GM12875 (cell line): Measurements from ENCODE around the gene PCGF6.

Experiments used
- H3K4me3 ChIP-seq: one replicate; pipeline ENCODE4 v1.5.1; 2011; ENCODE audit warnings: low read depth, low read length, control low read depth
- TF ChIP-seq, protein P1 (sequence below): IDR thresholded peaks from 2 replicates; pipeline ENCODE4 v1.5.1; 2011; ENCODE audit warnings: low read depth, mild to moderate bottlenecking, control low read depth, inconsistent platforms, low read length, moderate library complexity, borderline replicate concordance; ENCODE audit not compliant: insufficient read depth

Gene PCGF6

DNA sequence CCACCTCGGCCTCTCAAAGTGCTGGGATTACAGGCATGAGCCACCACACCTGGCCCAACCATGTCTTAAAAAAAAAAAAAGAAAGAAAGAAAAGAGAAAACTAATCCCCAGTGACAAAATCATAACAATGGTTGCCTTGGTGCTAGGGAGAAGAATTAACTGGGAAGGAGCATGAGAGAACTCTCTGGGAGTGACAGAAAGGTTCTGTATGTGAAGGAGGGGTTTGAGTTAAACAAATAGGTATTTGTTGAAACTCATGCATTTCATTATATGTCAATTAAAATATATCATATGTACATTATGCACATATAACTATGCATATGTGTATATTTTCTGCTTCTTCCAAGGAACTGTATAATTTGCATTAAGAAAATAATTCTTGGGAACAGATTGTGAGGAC, 40.7 kb downstream of the PCGF6 start:
- no peak overlapping the region for H3K4me3 ChIP-seq
- TF ChIP-seq, protein P1, sequence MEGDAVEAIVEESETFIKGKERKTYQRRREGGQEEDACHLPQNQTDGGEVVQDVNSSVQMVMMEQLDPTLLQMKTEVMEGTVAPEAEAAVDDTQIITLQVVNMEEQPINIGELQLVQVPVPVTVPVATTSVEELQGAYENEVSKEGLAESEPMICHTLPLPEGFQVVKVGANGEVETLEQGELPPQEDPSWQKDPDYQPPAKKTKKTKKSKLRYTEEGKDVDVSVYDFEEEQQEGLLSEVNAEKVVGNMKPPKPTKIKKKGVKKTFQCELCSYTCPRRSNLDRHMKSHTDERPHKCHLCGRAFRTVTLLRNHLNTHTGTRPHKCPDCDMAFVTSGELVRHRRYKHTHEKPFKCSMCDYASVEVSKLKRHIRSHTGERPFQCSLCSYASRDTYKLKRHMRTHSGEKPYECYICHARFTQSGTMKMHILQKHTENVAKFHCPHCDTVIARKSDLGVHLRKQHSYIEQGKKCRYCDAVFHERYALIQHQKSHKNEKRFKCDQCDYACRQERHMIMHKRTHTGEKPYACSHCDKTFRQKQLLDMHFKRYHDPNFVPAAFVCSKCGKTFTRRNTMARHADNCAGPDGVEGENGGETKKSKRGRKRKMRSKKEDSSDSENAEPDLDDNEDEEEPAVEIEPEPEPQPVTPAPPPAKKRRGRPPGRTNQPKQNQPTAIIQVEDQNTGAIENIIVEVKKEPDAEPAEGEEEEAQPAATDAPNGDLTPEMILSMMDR = no peak

DNA sequence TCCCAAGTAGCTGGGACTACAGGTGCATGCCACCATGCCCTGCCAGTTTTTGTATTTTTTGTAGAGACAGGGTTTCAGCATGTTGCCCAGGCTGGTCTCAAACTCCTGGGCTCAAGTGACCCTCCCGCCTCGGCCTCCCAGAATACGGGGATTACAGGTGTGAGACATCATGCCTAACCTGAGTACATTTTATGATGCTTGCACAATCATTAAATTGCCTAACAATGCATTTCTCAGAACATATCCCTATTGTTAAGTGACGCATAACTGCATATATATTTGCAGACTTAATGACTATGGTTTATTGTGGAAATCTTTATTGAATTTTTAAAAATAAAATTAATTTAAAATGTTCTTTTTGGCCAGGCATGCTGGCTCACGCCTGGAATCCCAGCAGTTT, 43.3 kb downstream of the PCGF6 start:
- TF ChIP-seq, protein P1 = no peak
- no peak overlapping the region for H3K4me3 ChIP-seq

DNA sequence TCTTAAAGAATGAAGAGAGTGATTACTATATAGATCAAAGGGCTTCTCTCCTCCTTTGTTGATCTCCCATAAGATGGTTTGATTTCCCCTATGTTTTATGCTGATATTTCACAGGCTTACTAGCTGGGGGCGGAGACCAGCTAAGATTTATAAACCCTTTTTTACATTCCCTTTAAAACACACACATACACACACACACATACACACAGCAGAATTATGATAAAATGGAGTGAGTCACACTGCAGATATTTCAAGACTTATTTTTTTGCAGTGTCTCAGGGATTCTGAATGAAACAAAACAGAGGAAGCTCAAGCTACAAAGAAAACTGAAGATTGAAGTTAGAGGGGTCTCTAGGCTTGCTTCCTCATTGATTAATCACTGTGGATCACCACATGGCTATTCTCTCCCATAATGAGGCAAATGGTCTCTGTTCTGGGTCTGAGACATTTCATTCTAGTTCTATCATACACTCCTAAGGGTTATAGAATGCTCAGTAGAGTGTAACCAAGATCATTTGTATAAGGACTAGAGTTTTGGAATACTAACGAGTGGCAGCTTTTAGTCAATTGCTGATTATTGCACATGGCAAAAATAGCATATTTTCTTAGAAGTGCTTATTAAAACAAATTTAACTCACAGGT, 55.4 kb downstream of the PCGF6 start:
- no peak overlapping the region for H3K4me3 ChIP-seq
- TF ChIP-seq, protein P1 = no peak

DNA sequence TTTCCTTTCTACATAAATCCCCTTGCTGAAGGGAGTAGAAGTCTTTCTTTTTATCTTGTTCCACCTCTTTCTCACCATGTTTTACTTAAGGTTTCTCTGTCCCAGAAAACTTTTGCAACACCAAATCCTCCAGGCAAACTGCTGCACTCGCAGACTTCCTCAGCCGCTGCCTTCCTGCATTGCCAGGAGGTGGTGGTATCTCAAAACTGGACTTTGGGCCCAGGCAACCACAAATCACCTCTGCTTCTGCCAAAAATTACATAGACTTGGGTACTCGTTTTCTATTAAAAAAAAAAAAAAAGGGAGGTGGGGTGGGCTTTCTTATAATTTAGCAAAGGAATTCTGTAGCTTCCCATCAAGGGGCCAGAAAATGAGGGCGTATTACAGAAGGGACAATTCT, 59.4 kb downstream of the PCGF6 start:
- H3K4me3 ChIP-seq = no peak overlapping the region
- TF ChIP-seq, protein P1 = no peak

DNA sequence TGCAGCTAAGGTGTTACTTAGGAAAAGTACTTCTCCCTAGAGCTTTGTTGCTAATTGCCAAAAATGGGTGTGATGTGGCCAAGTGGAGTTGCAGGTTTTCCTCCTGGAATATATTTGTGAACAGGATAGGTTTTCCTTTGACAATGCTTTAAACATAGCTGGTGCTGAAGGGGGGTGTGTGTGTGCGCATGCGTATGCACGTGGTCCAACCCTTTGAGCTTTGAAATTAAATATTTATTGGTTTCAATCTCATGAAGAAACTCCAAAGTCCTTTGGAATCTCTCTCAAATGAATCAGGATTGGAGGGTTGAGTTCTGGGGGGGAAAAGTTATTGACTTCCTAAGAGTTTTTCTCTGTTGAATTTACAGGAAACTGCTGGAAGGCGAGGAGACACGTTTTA, 62.9 kb downstream of the PCGF6 start:
- H3K4me3 ChIP-seq = no peak overlapping the region
- TF ChIP-seq, protein P1 = no peak

DNA sequence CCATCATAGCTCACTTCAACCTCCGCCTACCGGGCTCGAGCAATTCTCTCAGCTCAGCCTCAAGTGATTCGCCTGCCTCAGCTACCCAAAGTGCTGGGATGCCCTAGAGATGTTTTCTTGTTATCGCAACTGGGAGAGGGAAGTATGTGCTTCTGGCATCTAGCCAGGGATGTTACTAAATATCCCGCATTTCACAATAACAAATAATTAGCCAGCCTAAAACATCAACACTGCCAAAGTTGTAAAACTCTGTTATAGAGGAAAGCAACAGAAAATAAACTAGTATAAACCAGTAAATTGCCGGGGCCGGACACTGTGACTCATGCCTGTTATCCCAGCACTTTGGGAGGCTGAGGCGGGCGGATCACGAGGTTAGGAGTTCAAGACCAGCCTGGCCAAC, 66.8 kb downstream of the PCGF6 start:
- H3K4me3 ChIP-seq = no peak overlapping the region
- TF ChIP-seq, protein P1 = no peak

DNA sequence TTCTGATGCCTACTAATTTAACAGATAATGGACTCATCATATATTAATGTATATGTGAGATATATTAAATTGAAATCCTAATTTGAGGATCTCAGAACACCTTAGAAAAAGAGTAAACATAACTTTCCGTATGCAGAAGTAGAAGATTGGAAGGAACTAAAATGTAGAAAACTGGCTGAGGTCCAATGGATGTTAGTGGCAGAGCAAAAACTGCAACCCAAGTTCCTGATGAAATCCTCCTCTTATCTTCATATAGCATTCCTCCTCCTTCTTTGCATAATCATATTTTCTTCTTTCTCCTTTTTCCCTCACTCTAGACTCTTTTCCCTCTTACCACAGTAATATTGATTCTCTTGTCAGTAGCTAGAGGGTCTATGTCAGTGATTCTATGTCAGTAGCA, 68.0 kb downstream of the PCGF6 start:
- TF ChIP-seq, protein P1 = no peak
- H3K4me3 ChIP-seq = no peak overlapping the region
